Measurements from ENCODE around the gene RIBC2. TPM values are rescaled to one million over a fixed set of nuclear protein-coding genes. Genes with fewer than 3 reads are reported as not detected.

The RIBC2 gene
- total RNA-seq, 4 donors from 2014 or later: 0.85 to 47.0 TPM; not detected in 2

- no peaks in the 10 kb centered on the region for H3K36me3 ChIP-seq
- no peak overlapping the region for H3K4me3 ChIP-seq
- no peaks in the 10 kb centered on the region for H3K9me3 ChIP-seq
- DNase-seq: no peak
- no peaks in the 10 kb centered on the region for H3K27me3 ChIP-seq
- TF ChIP-seq POLR2A (IDR thresholded peaks at IDR 0.05) (no peak), CTCF (IDR thresholded peaks at IDR 0.05) (no peak)
- no peaks in the 10 kb centered on the region for H3K4me1 ChIP-seq
- no peak overlapping the region for H3K27ac ChIP-seq
Measured at GRCh38 chr22:45477366-45478107, 64.0 kb downstream of the RIBC2 start.

GRCh38 chr22:45478108-45478771 is 64.7 kb downstream of the RIBC2 start:
- Histone ChIP-seq H3K36me3 (no peaks in the 10 kb centered on the region), H3K4me3 (no peak overlapping the region), H3K4me1 (no peaks in the 10 kb centered on the region), H3K9me3 (no peaks in the 10 kb centered on the region), H3K27ac (no peak overlapping the region), H3K27me3 (no peaks in the 10 kb centered on the region)
- TF ChIP-seq CTCF (IDR thresholded peaks at IDR 0.05): no peak
- TF ChIP-seq POLR2A (IDR thresholded peaks at IDR 0.05): no peak
- no peak for DNase-seq

- DNase-seq: no peak
- no peaks in the 10 kb centered on the region for H3K27me3 ChIP-seq
- H3K4me1 ChIP-seq: no peaks in the 10 kb centered on the region
- H3K4me3 ChIP-seq: no peak overlapping the region
- TF ChIP-seq CTCF (IDR thresholded peaks at IDR 0.05) (no peak), POLR2A (IDR thresholded peaks at IDR 0.05) (no peak)
- no peaks in the 10 kb centered on the region for H3K9me3 ChIP-seq
- H3K27ac ChIP-seq: no peak overlapping the region
- no peaks in the 10 kb centered on the region for H3K36me3 ChIP-seq
Measured at GRCh38 chr22:45480717-45481116, 67.2 kb downstream of the RIBC2 start.

- H3K4me3 ChIP-seq: no peak overlapping the region
- TF ChIP-seq CTCF (IDR thresholded peaks at IDR 0.05) (no peak), POLR2A (IDR thresholded peaks at IDR 0.05) (no peak)
- DNase-seq: no peak
- no peaks in the 10 kb centered on the region for H3K4me1 ChIP-seq
- no peaks in the 10 kb centered on the region for H3K9me3 ChIP-seq
- no peaks in the 10 kb centered on the region for H3K36me3 ChIP-seq
- H3K27me3 ChIP-seq: no peaks in the 10 kb centered on the region
- H3K27ac ChIP-seq: no peak overlapping the region
Measured at GRCh38 chr22:45481661-45482060, 68.2 kb downstream of the RIBC2 start.

Other genes starting within 250 kb of the RIBC2 start
- gene NUP50, start 249.8 kb upstream of the RIBC2 start, total RNA-seq: 10 to 100 TPM; 67.8 to 96.8 (median 75.8) TPM
- gene KIAA0930, start 172.8 kb upstream of the RIBC2 start, total RNA-seq: 10 to 100 TPM; 21.2 to 41.3 (median 27.8) TPM
- gene UPK3A, start 128.7 kb upstream of the RIBC2 start, total RNA-seq: 1 to 10 TPM in 1 of 4 donors, not detected in 3; 4.0 TPM
- 1,000 to 10,000 TPM in 1 of 4 donors, 100 to 1,000 TPM in 1, 10 to 100 TPM in 2; 46.4 to 1,083 (median 189) TPM for gene FAM118A, start 103.8 kb upstream of the RIBC2 start, total RNA-seq
- gene SMC1B, start 94 bp upstream of the RIBC2 start, total RNA-seq: not detected
- gene FBLN1, start 89.2 kb downstream of the RIBC2 start, total RNA-seq: 100 to 1,000 TPM in 3 of 4 donors, 10 to 100 TPM in 1; 29.8 to 162 (median 136) TPM